H1 (cell line): Measurements from ENCODE around the gene MAN2A1. TPM values are rescaled to one million over a fixed set of nuclear protein-coding genes. Genes with fewer than 3 reads are reported as not detected.

Experiments used
- CTCF ChIA-PET: fragments of 300-600 bp; sonication (Branson Sonifier 250); formaldehyde crosslinking; loops from one replicate; lab custom pipeline; 2021; ENCODE audit not compliant: partially characterized antibody; lab: Charles Lee
- POLR2A ChIA-PET: fragments of 300-600 bp; sonication (Branson Sonifier 250); formaldehyde crosslinking; loops from one replicate; lab custom pipeline; 2021; ENCODE audit warnings: inconsistent platforms; ENCODE audit not compliant: partially characterized antibody; lab: Charles Lee
- DNase-seq, 2 experiments: peaks; one replicate each; pipeline versions ENCODE4 v3.0.0 to v3.0.0-alpha.2; 2010 to 2022; ENCODE audit warnings: low spot score in 2 of 2, low read depth in 1 of 2, mixed read lengths in 1 of 2
- FAIRE-seq: peaks from 2 replicates; lab custom pipeline; 2011; peaks lifted over from hg19 to GRCh38; lab: Jason Lieb, UNC
- H2AFZ ChIP-seq: 2 replicates; pipeline ENCODE4 v1.8.1; 2012; ENCODE audit warnings: low read length, inconsistent platforms
- H2AK5ac ChIP-seq: 2 replicates; pipeline ENCODE4 v1.6.1; 2013; ENCODE audit warnings: low read depth, low read length
- H2BK120ac ChIP-seq: replicated peaks from 2 replicates; pipeline ENCODE3; 2013; ENCODE audit warnings: low read depth, low read length, inconsistent platforms
- H2BK12ac ChIP-seq: 2 replicates; pipeline ENCODE4 v1.6.1; 2013; ENCODE audit warnings: low read depth, low read length
- H2BK15ac ChIP-seq: 2 replicates; pipeline ENCODE4 v1.6.1; 2013; ENCODE audit warnings: low read length
- H2BK20ac ChIP-seq: 2 replicates; pipeline ENCODE4 v1.6.1; 2013; ENCODE audit warnings: low read length
- H2BK5ac ChIP-seq: 2 replicates; pipeline ENCODE4 v1.6.1; 2013; ENCODE audit warnings: low read depth, low read length
- H3K14ac ChIP-seq: 2 replicates; pipeline ENCODE4 v1.6.1; 2013; ENCODE audit warnings: inconsistent platforms; ENCODE audit not compliant: insufficient read length
- H3K18ac ChIP-seq: 2 replicates; pipeline ENCODE4 v1.6.1; 2013; ENCODE audit warnings: low read length; ENCODE audit errors: extremely low read depth
- H3K23ac ChIP-seq: 2 replicates; pipeline ENCODE4 v1.6.1; 2013; ENCODE audit warnings: inconsistent platforms; ENCODE audit not compliant: insufficient read length
- H3K23me2 ChIP-seq: 2 replicates; pipeline ENCODE4 v1.6.1; 2013; ENCODE audit warnings: low read depth, low read length
- H3K27ac ChIP-seq: 2 replicates; pipeline ENCODE4 v1.6.1; 2011; ENCODE audit warnings: low read depth, low read length, inconsistent platforms
- H3K27me3 ChIP-seq, 4 experiments: replicated peaks in 1 of 4; 1 replicate in 1 of 4; 2 replicates in 3 of 4; pipeline versions ENCODE4 v1.6.1 to v1.8.1; 2011 to 2013; ENCODE audit warnings: low read length in 3 of 4, mild to moderate bottlenecking in 3 of 4, inconsistent platforms in 2 of 4, mixed read lengths in 2 of 4, moderate library complexity in 1 of 4; ENCODE audit not compliant: control insufficient read depth in 3 of 4, insufficient read depth in 3 of 4; ENCODE audit errors: extremely low read depth in 1 of 4
- H3K36me3 ChIP-seq, 4 experiments: 2 replicates each; pipeline versions ENCODE4 v1.6.1 to v1.8.1; 2011 to 2013; ENCODE audit warnings: mild to moderate bottlenecking in 4 of 4, low read length in 3 of 4, moderate library complexity in 2 of 4, control low read depth in 1 of 4, inconsistent platforms in 1 of 4; ENCODE audit not compliant: insufficient read depth in 4 of 4, control insufficient read depth in 2 of 4
- H3K4ac ChIP-seq: replicated peaks from 2 replicates; pipeline ENCODE3; 2013; ENCODE audit warnings: low read length, low read depth, mixed read lengths, inconsistent platforms; ENCODE audit not compliant: insufficient read length
- H3K4me1 ChIP-seq, 4 experiments: replicated peaks in 1 of 4; 1 replicate in 1 of 4; 2 replicates in 3 of 4; pipeline versions ENCODE4 v1.6.1 to v1.8.1; 2011 to 2013; ENCODE audit warnings: low read length in 3 of 4, inconsistent platforms in 2 of 4, mixed read lengths in 1 of 4; ENCODE audit not compliant: insufficient read depth in 4 of 4, control insufficient read depth in 3 of 4
- H3K4me2 ChIP-seq, 2 experiments: 2 replicates each; pipeline versions ENCODE4 v1.6.1 to v1.8.1; 2011 to 2013; ENCODE audit warnings: low read depth in 2 of 2, low read length in 2 of 2, control low read depth in 1 of 2, inconsistent platforms in 1 of 2, mild to moderate bottlenecking in 1 of 2; ENCODE audit not compliant: insufficient read depth in 1 of 2
- H3K4me3 ChIP-seq, 4 experiments: fragments of 200-600, 300-600 bp in 1 of 4; sonication (generic), shearing (Covaris generic), sonication (Bioruptor Twin) in 1 of 4; 2 replicates each; pipeline versions ENCODE4 v1.5.1 to v1.8.1; 2011 to 2016; ENCODE audit warnings: low read length in 4 of 4, low read depth in 3 of 4, control low read depth in 2 of 4, inconsistent platforms in 2 of 4, mild to moderate bottlenecking in 2 of 4, mixed read lengths in 1 of 4, moderate library complexity in 1 of 4; ENCODE audit not compliant: insufficient read depth in 2 of 4; ENCODE audit errors: extremely low read depth in 1 of 4
- H3K56ac ChIP-seq: replicated peaks from 2 replicates; pipeline ENCODE3; 2013; ENCODE audit warnings: low read depth, mild to moderate bottlenecking, mixed read lengths, low read length, inconsistent platforms; ENCODE audit not compliant: insufficient read length
- H3K79me1 ChIP-seq: 2 replicates; pipeline ENCODE4 v1.6.1; 2013; ENCODE audit warnings: low read depth, low read length, control low read depth
- H3K79me2 ChIP-seq, 2 experiments: 2 replicates each; pipeline versions ENCODE4 v1.6.1 to v1.8.1; 2012 to 2013; ENCODE audit warnings: low read length in 2 of 2, mild to moderate bottlenecking in 2 of 2, inconsistent platforms in 1 of 2; ENCODE audit not compliant: insufficient read depth in 2 of 2, control insufficient read depth in 1 of 2
- H3K9ac ChIP-seq, 4 experiments: replicated peaks in 1 of 4; 1 replicate in 1 of 4; 2 replicates in 3 of 4; pipeline versions ENCODE4 v1.6.1 to v1.8.1; 2011 to 2013; ENCODE audit warnings: low read depth in 3 of 4, low read length in 3 of 4, control low read depth in 2 of 4, mild to moderate bottlenecking in 2 of 4, moderate library complexity in 2 of 4, inconsistent platforms in 1 of 4; ENCODE audit errors: extremely low read depth in 1 of 4
- H3K9me3 ChIP-seq, 2 experiments: 2 replicates each; pipeline versions ENCODE4 v1.6.1 to v1.8.1; 2012 to 2013; ENCODE audit warnings: mild to moderate bottlenecking in 2 of 2, moderate library complexity in 2 of 2, control low read depth in 1 of 2, inconsistent platforms in 1 of 2, low read depth in 1 of 2, low read length in 1 of 2, mixed read lengths in 1 of 2; ENCODE audit not compliant: insufficient read depth in 2 of 2
- H4K20me1 ChIP-seq, 2 experiments: replicated peaks in 1 of 2; 2 replicates each; pipeline versions ENCODE3 to v1.8.1; 2011 to 2013; ENCODE audit warnings: inconsistent platforms in 2 of 2, low read length in 2 of 2, mild to moderate bottlenecking in 1 of 2; ENCODE audit not compliant: insufficient read depth in 2 of 2, control insufficient read depth in 1 of 2
- H4K5ac ChIP-seq: 2 replicates; pipeline ENCODE4 v1.6.1; 2013; ENCODE audit warnings: low read length, low read depth, mixed read lengths, inconsistent platforms; ENCODE audit not compliant: insufficient read length
- H4K8ac ChIP-seq: 2 replicates; pipeline ENCODE4 v1.8.0; 2013; ENCODE audit warnings: mild to moderate bottlenecking, moderate library complexity, low read length, inconsistent platforms; ENCODE audit not compliant: insufficient read depth; ENCODE audit errors: extremely low read depth
- H4K91ac ChIP-seq: replicated peaks from 2 replicates; pipeline ENCODE3; 2013; ENCODE audit warnings: low read length, mixed read lengths, inconsistent platforms; ENCODE audit not compliant: insufficient read length
- ASH2L ChIP-seq: fragments of 200-600, 300-600 bp; sonication (generic); IDR thresholded peaks from one replicate; pipeline ENCODE4 v1.7.1; 2017; ENCODE audit warnings: low read length
- BCL11A ChIP-seq, 2 experiments: IDR thresholded peaks; one replicate each; pipeline ENCODE4 v1.6.1; 2011; ENCODE audit warnings: low read depth in 2 of 2, low read length in 2 of 2, mild to moderate bottlenecking in 2 of 2
- EZH2 ChIP-seq: fragments of 200-600 bp; sonication (generic); IDR thresholded peaks from 2 replicates; pipeline ENCODE4 v1.7.1; 2012; ENCODE audit warnings: low read depth, mild to moderate bottlenecking, moderate library complexity, low read length, inconsistent platforms; ENCODE audit not compliant: severe bottlenecking
- RFX5 ChIP-seq: IDR thresholded peaks from 2 replicates; pipeline ENCODE4 v1.6.1; 2011; ENCODE audit warnings: low read depth, low read length, improper control_type of control experiment, borderline replicate concordance
- SIRT6 ChIP-seq: IDR thresholded peaks from one replicate; pipeline ENCODE4 v1.7.1; 2012; ENCODE audit warnings: low read length, inconsistent platforms
- WGBS, 2 experiments: shearing (Covaris generic) in 1 of 2; methylation state at CpG; one replicate each; pipeline versions ENCODE4 v1.1.6 to v1.1.7; 2013 to 2015; ENCODE audit warnings: low lambda C conversion rate in 2 of 2, mixed read lengths in 2 of 2, inconsistent platforms in 1 of 2, low coverage in 1 of 2, missing lambda C conversion rate in 1 of 2; ENCODE audit not compliant: insufficient replicate concordance in 2 of 2, insufficient coverage in 1 of 2, insufficient read length in 1 of 2; ENCODE audit errors: extremely low coverage in 1 of 2, missing lambda C conversion rate in 1 of 2; 5-methylcytosine and 5-hydroxymethylcytosine counted together
- polyA plus RNA-seq, 7 experiments: library from polyadenylated mRNA; depleted of rRNA in 3 of 7; stranded (reverse) in 5 of 7; unstranded in 2 of 7; fragments of >200 nt in 5 of 7; fragments of 200-250 nt in 2 of 7; gene quantifications; 1 replicate in 5 of 7; 2 replicates in 1 of 7; 4 replicates in 1 of 7; pipeline versions ENCODE4 v1.2.1 to v1.2.3, GENCODE V29; 2011 to 2013; ENCODE audit warnings: missing spikeins in 2 of 7, mixed read lengths in 2 of 7
- total RNA-seq: library from RNA; stranded (reverse); fragmentation: NEBNext Ultra II Directional; extraction: Animal tissue kit (Norgen Biotek cat#: 25700); gene quantifications from 2 replicates; pipeline ENCODE4 v1.2.1, GENCODE V29; 2021
- TF ChIP-seq, protein P1 (sequence below): IDR thresholded peaks from 2 replicates; pipeline ENCODE4 v1.6.1; 2011; ENCODE audit warnings: low read depth, mild to moderate bottlenecking, low read length; ENCODE audit not compliant: insufficient read depth

MAN2A1 gene
- total and polyA plus RNA-seq, 2 of the 8 experiments (the other 6 are each of a cell fraction or from before 2014, with no cell fraction given): 29.1 to 102 TPM

DNA sequence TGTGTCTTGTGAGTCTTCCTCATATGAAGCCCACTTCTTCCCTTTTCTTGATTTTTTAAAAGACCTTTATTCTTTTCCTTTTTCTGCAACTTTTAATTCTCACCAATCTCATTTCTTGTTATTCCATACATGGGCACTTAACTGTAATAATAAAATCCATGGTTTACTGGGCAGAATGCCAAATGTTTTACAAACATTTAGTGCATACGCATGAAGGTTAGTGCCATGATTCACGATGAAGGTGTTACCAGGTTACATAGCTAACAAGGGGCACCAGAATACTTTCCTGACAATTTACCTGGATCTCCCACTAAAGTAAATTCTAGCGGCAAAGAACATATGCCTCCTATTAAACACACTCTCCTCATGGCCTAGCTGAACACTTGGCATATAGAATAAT is 28.5 kb downstream of the MAN2A1 start:
- peaks cover 0 to 35% (median 6%) of the 10 kb centered on the region in 4 experiments; a peak in 4 of 8 replicates for H3K36me3 ChIP-seq
- no peak overlapping the region for H4K91ac ChIP-seq
- no peak overlapping the region for H3K23ac ChIP-seq
- no peak overlapping the region for H2BK12ac ChIP-seq
- H3K9me3 ChIP-seq: no peaks in the 10 kb centered on the region
- no peak overlapping the region for H2BK5ac ChIP-seq
- no peaks in the 10 kb centered on the region for H3K27me3 ChIP-seq
- H3K79me1 ChIP-seq: 0 out of 2 replicates have a peak, but pooled peaks cover 4% of the 10 kb centered on the region
- H3K23me2 ChIP-seq: no peaks in the 10 kb centered on the region
- H3K56ac ChIP-seq: no peak overlapping the region
- ChIA-PET CTCF (interaction anchor here (0.9 to 1.3 kb wide), 4 partner anchors 11 to 141 kb away, joined by 3 to 7 read pairs (median 3); no protein-coding TSS in a partner anchor), POLR2A (interaction anchor here (1.1 kb wide), 1 partner anchor 9 kb away, joined by 3 read pairs; no protein-coding TSS in a partner anchor)
- FAIRE-seq: no peak
- no peak overlapping the region for H3K4ac ChIP-seq
- 98% methylated on average over 3 of the region's 3 CpGs; no CpG with 5 or more reads in 1 of the 2 experiments for WGBS, 2 experiments
- no peak overlapping the region for H3K9ac ChIP-seq
- peaks cover 1 to 4% of the 10 kb centered on the region in 2 experiments for H4K20me1 ChIP-seq
- H3K4me1 ChIP-seq: no peaks in the 10 kb centered on the region
- no peak overlapping the region for H4K8ac ChIP-seq
- H3K27ac ChIP-seq: no peak overlapping the region
- DNase-seq: no peak
- no peak overlapping the region for H3K4me3 ChIP-seq
- H2BK120ac ChIP-seq: no peak overlapping the region
- H3K79me2 ChIP-seq: peaks cover 0 to 79% of the 10 kb centered on the region in 2 experiments; a peak in 3 of 4 replicates
- H4K5ac ChIP-seq: no peak overlapping the region
- no peak overlapping the region for H2BK15ac ChIP-seq
- H3K14ac ChIP-seq: no peak overlapping the region
- H3K18ac ChIP-seq: no peak overlapping the region
- no peak overlapping the region for H2AFZ ChIP-seq
- no peak overlapping the region for H2BK20ac ChIP-seq
- H2AK5ac ChIP-seq: no peak overlapping the region
- no peak overlapping the region for H3K4me2 ChIP-seq
- no peak for TF ChIP-seq ASH2L
- no peak for TF ChIP-seq BCL11A (IDR thresholded peaks at IDR 0.05; ENCODE audit: low read depth in 2 of 2, low read length in 2 of 2)
- no peak for TF ChIP-seq EZH2
- TF ChIP-seq, protein P1, sequence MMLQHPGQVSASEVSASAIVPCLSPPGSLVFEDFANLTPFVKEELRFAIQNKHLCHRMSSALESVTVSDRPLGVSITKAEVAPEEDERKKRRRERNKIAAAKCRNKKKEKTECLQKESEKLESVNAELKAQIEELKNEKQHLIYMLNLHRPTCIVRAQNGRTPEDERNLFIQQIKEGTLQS: no peak
- TF ChIP-seq RFX5: no peak
- no peak for TF ChIP-seq SIRT6
